PC-3 (cell line): ENCODE data around the gene CALML6. TPM values are rescaled to one million over a fixed set of nuclear protein-coding genes. Genes with fewer than 3 reads are reported as not detected.

ENCODE experiments used
- ATAC-seq: fragments of 200-7000 bp; cut with Tn5 transposase; 2 replicates; pipeline ENCODE4 v1.9.1; 2020; ENCODE audit warnings: mild to moderate bottlenecking, moderate library complexity
- BruUV-seq: library from RNA; stranded (reverse); fragments of 400-500 nt; replicated peaks from 2 replicates; lab custom pipeline; 2021; lab: Mats Ljungman, UMichigan
- CTCF ChIA-PET: fragments of 300-600 bp; sonication (Branson Sonifier 250); formaldehyde crosslinking; loops from one replicate; lab custom pipeline; 2022; ENCODE audit warnings: antibody characterized with exemption; lab: Charles Lee
- POLR2A ChIA-PET: fragments of 300-600 bp; sonication (Branson Sonifier 250); formaldehyde crosslinking; loops from one replicate; lab custom pipeline; 2022; ENCODE audit warnings: antibody characterized with exemption; ENCODE audit not compliant: unreplicated experiment; lab: Charles Lee
- DNase-seq: peaks from one replicate; pipeline ENCODE4 v3.0.0-alpha.2; 2015
- H2AFZ ChIP-seq: fragments of 300-600 bp; sonication (generic); 2 replicates; pipeline ENCODE4 v1.6.0; 2016; ENCODE audit warnings: antibody characterized with exemption, low read length
- H3F3A ChIP-seq: fragments of 300-600 bp; sonication (generic); one replicate; pipeline ENCODE4 v1.6.0; 2017; ENCODE audit warnings: antibody characterized with exemption, low read length, control low read depth, mild to moderate bottlenecking; ENCODE audit not compliant: unreplicated experiment
- H3K27ac ChIP-seq: fragments of 300-600 bp; sonication (generic); 2 replicates; pipeline ENCODE4 v1.5.1; 2016; ENCODE audit warnings: mild to moderate bottlenecking, low read length
- H3K27me3 ChIP-seq: fragments of 300-600 bp; sonication (generic); 2 replicates; pipeline ENCODE4 v1.6.1; 2016; ENCODE audit warnings: low read length, mixed read lengths
- H3K36me3 ChIP-seq: fragments of 300-600 bp; sonication (generic); 2 replicates; pipeline ENCODE4 v1.6.1; 2016; ENCODE audit warnings: low read depth, mixed run types, low read length, mixed read lengths
- H3K4me1 ChIP-seq: fragments of 300-600 bp; sonication (generic); 2 replicates; pipeline ENCODE4 v1.5.1; 2016; ENCODE audit warnings: low read length; ENCODE audit not compliant: insufficient read depth
- H3K4me2 ChIP-seq: fragments of 300-600 bp; sonication (generic); 2 replicates; pipeline ENCODE4 v1.6.0; 2016; ENCODE audit warnings: low read length
- H3K4me3 ChIP-seq: fragments of 300-600 bp; sonication (generic); 2 replicates; pipeline ENCODE4 v1.5.1; 2016; ENCODE audit warnings: mild to moderate bottlenecking, low read length, mixed read lengths
- H3K79me2 ChIP-seq: fragments of 300-600 bp; sonication (generic); 2 replicates; pipeline ENCODE4 v1.6.1; 2017; ENCODE audit warnings: low read length, mixed read lengths
- H3K9ac ChIP-seq: fragments of 300-600 bp; sonication (generic); 2 replicates; pipeline ENCODE4 v1.6.0; 2016; ENCODE audit warnings: mild to moderate bottlenecking, low read length
- H3K9me2 ChIP-seq: fragments of 300-600 bp; sonication (generic); replicated peaks from 2 replicates; pipeline ENCODE4 v1.6.1; 2016; ENCODE audit warnings: mixed run types, low read length, mixed read lengths
- H3K9me3 ChIP-seq: fragments of 300-600 bp; sonication (generic); 2 replicates; pipeline ENCODE4 v1.6.1; 2016; ENCODE audit warnings: low read length, mixed read lengths
- H4K20me1 ChIP-seq: fragments of 300-600 bp; sonication (generic); 2 replicates; pipeline ENCODE4 v1.6.1; 2016; ENCODE audit warnings: low read length, mixed read lengths
- EZH2 ChIP-seq: fragments of 300-600 bp; sonication (generic); IDR thresholded peaks from one replicate; pipeline ENCODE4 v1.6.1; 2017; ENCODE audit warnings: antibody characterized with exemption, mild to moderate bottlenecking, low read length; ENCODE audit not compliant: unreplicated experiment
- EZH2phosphoT487 ChIP-seq: fragments of 300-600 bp; sonication (generic); IDR thresholded peaks from 2 replicates; pipeline ENCODE4 v1.6.1; 2018; ENCODE audit warnings: mild to moderate bottlenecking, antibody characterized with exemption, low read length, borderline replicate concordance
- intact Hi-C: fragments of 100-400 bp; cut with micrococcal nuclease; formaldehyde crosslinking; loops from 2 replicates; pipeline ENCODE4 v1.9.0; 2023
- total RNA-seq: library from RNA; depleted of rRNA; stranded (reverse); fragments of >200 nt; gene quantifications from 2 replicates; pipeline ENCODE4 v1.2.3, GENCODE V29; 2014
- TF ChIP-seq, protein P1 (sequence below): fragments of 300-600 bp; sonication (generic); conservative IDR thresholded peaks from 2 replicates; pipeline ENCODE4 v1.5.1; 2017; ENCODE audit warnings: antibody characterized with exemption, low read depth, mild to moderate bottlenecking, low read length

CALML6 gene
- total RNA-seq, 1 experiment from 2014 or later: 1.7 TPM

DNA sequence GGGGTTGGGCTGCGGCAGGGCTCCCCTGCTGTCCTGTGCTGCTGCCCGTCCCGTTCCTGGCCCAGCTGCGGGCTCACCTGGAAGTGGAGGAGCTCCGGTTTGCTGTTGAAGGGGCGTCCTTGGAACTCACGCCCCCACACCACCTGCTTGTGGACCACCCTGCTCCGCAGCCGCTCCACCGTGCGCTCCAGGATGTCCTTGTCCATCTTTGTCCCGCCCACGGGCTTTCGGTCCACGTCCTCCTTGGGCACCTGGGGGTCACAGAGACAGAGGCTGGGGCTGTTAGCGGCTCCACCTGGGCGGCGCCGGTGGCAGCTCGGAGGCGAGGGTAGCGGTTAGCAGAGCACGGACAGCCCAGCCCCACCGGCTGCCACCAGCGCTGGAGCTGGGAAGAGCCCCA, 49.8 kb downstream of the CALML6 start:
- Histone ChIP-seq H3K9ac (no peak overlapping the region), H3K4me1 (peaks cover 12% of the 10 kb centered on the region; the same call in 1 of the 2 replicates), H3K79me2 (no peaks in the 10 kb centered on the region), H4K20me1 (no peaks in the 10 kb centered on the region), H3K36me3 (no peaks in the 10 kb centered on the region), H3F3A (no peaks in the 10 kb centered on the region), H3K9me3 (no peaks in the 10 kb centered on the region), H2AFZ (no peak overlapping the region), H3K4me2 (no peak overlapping the region), H3K9me2 (no peaks in the 10 kb centered on the region), H3K27me3 (peaks cover 19% of the 10 kb centered on the region), H3K4me3 (no peak overlapping the region), H3K27ac (no peak overlapping the region)
- no TSS peak for BruUV-seq
- intact Hi-C loops: no loop called here
- DNase-seq: no peak
- no peak for ATAC-seq
- ChIA-PET POLR2A (no interaction called here), CTCF (no interaction called here)
- TF ChIP-seq, protein P1, sequence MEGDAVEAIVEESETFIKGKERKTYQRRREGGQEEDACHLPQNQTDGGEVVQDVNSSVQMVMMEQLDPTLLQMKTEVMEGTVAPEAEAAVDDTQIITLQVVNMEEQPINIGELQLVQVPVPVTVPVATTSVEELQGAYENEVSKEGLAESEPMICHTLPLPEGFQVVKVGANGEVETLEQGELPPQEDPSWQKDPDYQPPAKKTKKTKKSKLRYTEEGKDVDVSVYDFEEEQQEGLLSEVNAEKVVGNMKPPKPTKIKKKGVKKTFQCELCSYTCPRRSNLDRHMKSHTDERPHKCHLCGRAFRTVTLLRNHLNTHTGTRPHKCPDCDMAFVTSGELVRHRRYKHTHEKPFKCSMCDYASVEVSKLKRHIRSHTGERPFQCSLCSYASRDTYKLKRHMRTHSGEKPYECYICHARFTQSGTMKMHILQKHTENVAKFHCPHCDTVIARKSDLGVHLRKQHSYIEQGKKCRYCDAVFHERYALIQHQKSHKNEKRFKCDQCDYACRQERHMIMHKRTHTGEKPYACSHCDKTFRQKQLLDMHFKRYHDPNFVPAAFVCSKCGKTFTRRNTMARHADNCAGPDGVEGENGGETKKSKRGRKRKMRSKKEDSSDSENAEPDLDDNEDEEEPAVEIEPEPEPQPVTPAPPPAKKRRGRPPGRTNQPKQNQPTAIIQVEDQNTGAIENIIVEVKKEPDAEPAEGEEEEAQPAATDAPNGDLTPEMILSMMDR: no peak
- TF ChIP-seq EZH2phosphoT487: no peak
- no peak for TF ChIP-seq EZH2

DNA sequence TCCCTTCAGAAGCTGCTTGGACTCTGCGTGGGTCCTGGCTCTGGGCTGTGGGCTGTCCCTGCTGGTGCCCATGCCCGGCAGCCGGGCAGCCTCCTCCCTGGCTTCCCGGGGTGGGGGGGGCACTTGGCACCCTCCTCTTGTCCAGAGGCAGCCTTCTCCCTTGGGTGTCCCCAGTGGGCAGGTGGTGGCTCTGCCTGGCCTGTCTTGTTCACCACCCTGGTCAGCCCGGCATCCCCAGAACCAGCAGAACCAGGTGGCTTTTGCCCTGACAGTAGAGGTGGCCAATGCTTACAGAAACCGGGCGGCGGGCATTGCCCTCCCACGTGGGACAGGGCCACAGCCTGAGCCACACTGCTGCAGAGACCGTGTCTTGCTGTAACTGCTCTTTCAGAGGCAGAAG, 50.5 kb downstream of the CALML6 start:
- no peak for DNase-seq
- H3K79me2 ChIP-seq: no peaks in the 10 kb centered on the region
- no peak overlapping the region for H3K27ac ChIP-seq
- intact Hi-C loops: no loop called here
- no peak overlapping the region for H3K9ac ChIP-seq
- H3K4me1 ChIP-seq: peaks cover 6% of the 10 kb centered on the region; the same call in 1 of the 2 replicates
- ATAC-seq: no peak
- CTCF ChIA-PET: no interaction called here
- no peaks in the 10 kb centered on the region for H3F3A ChIP-seq
- no peaks in the 10 kb centered on the region for H3K9me2 ChIP-seq
- H4K20me1 ChIP-seq: no peaks in the 10 kb centered on the region
- BruUV-seq: no TSS peak
- no peak overlapping the region for H3K4me3 ChIP-seq
- H3K27me3 ChIP-seq: peaks cover 19% of the 10 kb centered on the region
- no peaks in the 10 kb centered on the region for H3K9me3 ChIP-seq
- POLR2A ChIA-PET: no interaction called here
- TF ChIP-seq EZH2 (no peak), EZH2phosphoT487 (no peak)
- TF ChIP-seq, protein P1: no peak
- H3K4me2 ChIP-seq: no peak overlapping the region
- no peaks in the 10 kb centered on the region for H3K36me3 ChIP-seq
- H2AFZ ChIP-seq: no peak overlapping the region

DNA sequence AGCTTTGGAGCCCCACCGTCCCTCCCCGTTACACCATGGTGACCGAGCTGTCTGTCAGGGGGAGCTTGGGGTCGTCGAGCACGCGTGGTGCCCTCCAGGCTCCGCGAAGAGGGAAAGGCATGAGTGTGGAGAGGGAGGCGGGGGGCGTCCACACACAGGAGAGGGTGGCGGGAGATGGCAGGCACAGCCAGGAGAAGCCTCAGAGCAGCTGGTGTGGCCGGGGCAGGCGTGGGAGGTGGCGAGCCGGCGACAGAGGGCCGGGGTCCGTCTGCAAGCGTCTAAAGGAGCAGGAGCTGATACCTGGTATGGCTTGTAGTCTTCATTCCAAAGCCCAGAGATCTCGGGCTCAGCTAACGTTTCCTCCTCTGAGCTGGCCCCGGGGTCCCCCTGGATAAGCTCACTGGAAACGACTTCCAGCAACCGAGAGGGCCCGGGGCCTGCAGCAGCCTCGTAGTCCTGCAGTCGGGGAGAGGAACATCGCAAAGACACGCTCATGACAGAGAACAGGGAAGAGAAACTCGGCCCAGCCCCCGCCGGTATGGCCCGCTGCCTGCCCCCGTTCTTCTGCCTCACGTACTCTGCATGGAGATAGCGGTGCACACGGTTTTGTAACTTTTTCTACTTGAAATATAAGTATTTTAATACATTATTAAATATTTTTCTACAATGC, 51.1 kb downstream of the CALML6 start:
- H3K9me3 ChIP-seq: no peaks in the 10 kb centered on the region
- no peak overlapping the region for H3K4me3 ChIP-seq
- H3F3A ChIP-seq: no peaks in the 10 kb centered on the region
- BruUV-seq: no TSS peak
- ChIA-PET POLR2A (no interaction called here), CTCF (no interaction called here)
- no peak overlapping the region for H3K9ac ChIP-seq
- TF ChIP-seq EZH2phosphoT487 (no peak), EZH2 (no peak)
- TF ChIP-seq, protein P1: no peak
- H3K27me3 ChIP-seq: peaks cover 19% of the 10 kb centered on the region
- no peaks in the 10 kb centered on the region for H4K20me1 ChIP-seq
- no peaks in the 10 kb centered on the region for H3K36me3 ChIP-seq
- H2AFZ ChIP-seq: no peak overlapping the region
- no peaks in the 10 kb centered on the region for H3K79me2 ChIP-seq
- ATAC-seq: no peak
- no peak overlapping the region for H3K4me2 ChIP-seq
- no peak for DNase-seq
- H3K4me1 ChIP-seq: peaks cover 5% of the 10 kb centered on the region; the same call in 1 of the 2 replicates
- H3K27ac ChIP-seq: no peak overlapping the region
- no peaks in the 10 kb centered on the region for H3K9me2 ChIP-seq
- intact Hi-C loops: no loop called here
